GM06990 (cell line): Measurements from ENCODE around the gene RPS25.
"Not testable (repeated sequence)": the region's sequence is repeated elsewhere in the genome, so short reads cannot be mapped to it uniquely, and the experiment has no call there.

Experiments used
- DNase-seq: peaks from one replicate; pipeline ENCODE4 v3.0.0-alpha.2; 2011; ENCODE audit not compliant: insufficient read length; ENCODE audit errors: extremely low read depth
- H3K27me3 ChIP-seq: replicated peaks from 2 replicates; pipeline ENCODE4 v1.6.0; 2011; ENCODE audit warnings: low read length; ENCODE audit not compliant: control insufficient read depth, insufficient read depth
- H3K36me3 ChIP-seq: 2 replicates; pipeline ENCODE4 v1.5.1; 2011; ENCODE audit warnings: low read length; ENCODE audit not compliant: control insufficient read depth, insufficient read depth
- H3K4me3 ChIP-seq: replicated peaks from 2 replicates; pipeline ENCODE4 v1.5.1; 2011; ENCODE audit warnings: low read depth, mild to moderate bottlenecking, control low read depth, low read length
- CTCF ChIP-seq: IDR thresholded peaks from 2 replicates; pipeline ENCODE4 v1.5.1; 2011; ENCODE audit warnings: low read length, control low read depth, mild to moderate bottlenecking, inconsistent platforms; ENCODE audit not compliant: insufficient read depth, poor library complexity, severe bottlenecking

The RPS25 gene

GRCh38 chr11:119024430-119025098, 6.4 kb upstream of the RPS25 start:
- no peak overlapping the region for H3K4me3 ChIP-seq
- TF ChIP-seq CTCF, result no peak
- no peak for DNase-seq
- peaks cover 21% of the 10 kb centered on the region for H3K36me3 ChIP-seq
- no peaks in the 10 kb centered on the region for H3K27me3 ChIP-seq

DNA sequence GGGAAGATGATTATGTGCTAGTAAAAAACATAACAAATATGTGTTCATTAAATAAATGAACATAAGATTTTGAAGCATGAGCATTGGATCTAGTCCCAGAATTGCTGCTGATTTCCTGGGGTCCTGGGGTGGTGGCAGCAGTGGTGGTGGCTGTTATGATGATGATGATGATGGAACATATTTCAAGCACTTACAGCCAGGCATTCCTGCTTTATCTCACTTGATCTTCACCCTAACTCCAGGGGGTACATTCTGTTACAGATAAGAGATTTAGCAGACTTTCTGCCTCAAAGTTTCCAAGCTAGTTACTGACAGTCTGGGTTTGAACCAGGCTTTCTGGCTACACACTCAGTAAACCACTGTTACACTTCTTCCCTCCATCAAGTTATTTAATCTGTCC, 5.6 kb upstream of the RPS25 start:
- TF ChIP-seq CTCF, result no peak
- H3K27me3 ChIP-seq, result no peaks in the 10 kb centered on the region
- no peak overlapping the region for H3K4me3 ChIP-seq
- DNase-seq, result no peak
- H3K36me3 ChIP-seq, result peaks cover 21% of the 10 kb centered on the region

- peaks cover 20% of the 10 kb centered on the region for H3K36me3 ChIP-seq
- no peak for DNase-seq
- no peak for TF ChIP-seq CTCF
- no peaks in the 10 kb centered on the region for H3K27me3 ChIP-seq
- H3K4me3 ChIP-seq, result no peak overlapping the region
These were observed 3.5 kb upstream of the RPS25 start for GRCh38 chr11:119021631-119022030.

DNA sequence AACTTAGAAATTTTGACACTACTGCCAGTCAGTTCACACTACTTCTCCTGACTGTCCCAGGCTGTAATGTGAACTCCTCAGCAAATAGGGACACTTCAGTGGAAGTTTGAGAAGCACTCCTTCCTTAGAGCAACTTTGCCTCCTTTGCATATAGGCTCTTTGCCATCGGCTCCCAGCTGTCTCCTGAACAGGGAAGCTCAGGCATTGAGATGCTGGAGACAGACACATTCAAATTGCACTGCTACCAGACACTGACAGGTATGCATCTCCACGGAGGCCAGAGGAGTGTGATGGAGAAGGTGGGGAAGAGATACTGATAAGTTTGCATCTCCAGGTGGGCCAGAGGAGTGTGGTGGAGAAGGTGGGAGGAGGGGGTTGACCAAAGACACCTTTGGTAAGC, 1.9 kb upstream of the RPS25 start:
- H3K4me3 ChIP-seq, result peak overlapping the region; percentile 86
- TF ChIP-seq CTCF, result no peak
- peaks cover 24% of the 10 kb centered on the region for H3K36me3 ChIP-seq
- no peak for DNase-seq
- H3K27me3 ChIP-seq, result no peaks in the 10 kb centered on the region

DNA sequence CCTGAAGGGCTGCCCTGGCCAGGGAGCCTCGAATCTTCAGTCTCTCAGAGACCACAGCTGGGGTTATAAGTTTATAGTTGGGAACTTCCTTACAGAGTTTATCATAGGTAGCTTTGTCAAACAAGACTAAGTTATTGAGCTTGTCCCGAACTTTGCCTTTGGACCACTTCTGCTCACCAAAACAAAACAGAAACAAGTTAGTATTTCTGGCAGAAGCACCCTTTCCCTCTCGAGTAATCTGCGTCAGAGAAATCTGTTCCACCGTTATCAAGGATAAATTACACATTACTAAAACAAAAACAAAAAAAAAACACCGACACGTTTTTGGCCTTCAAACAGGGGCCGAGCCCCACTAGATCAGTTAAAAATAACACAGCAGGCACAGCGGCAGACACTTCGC, 766 bp downstream of the RPS25 start:
- DNase-seq, H3K27me3 ChIP-seq: not testable (repeated sequence)
- H3K36me3 ChIP-seq, result peaks cover 20% of the 10 kb centered on the region

DNA sequence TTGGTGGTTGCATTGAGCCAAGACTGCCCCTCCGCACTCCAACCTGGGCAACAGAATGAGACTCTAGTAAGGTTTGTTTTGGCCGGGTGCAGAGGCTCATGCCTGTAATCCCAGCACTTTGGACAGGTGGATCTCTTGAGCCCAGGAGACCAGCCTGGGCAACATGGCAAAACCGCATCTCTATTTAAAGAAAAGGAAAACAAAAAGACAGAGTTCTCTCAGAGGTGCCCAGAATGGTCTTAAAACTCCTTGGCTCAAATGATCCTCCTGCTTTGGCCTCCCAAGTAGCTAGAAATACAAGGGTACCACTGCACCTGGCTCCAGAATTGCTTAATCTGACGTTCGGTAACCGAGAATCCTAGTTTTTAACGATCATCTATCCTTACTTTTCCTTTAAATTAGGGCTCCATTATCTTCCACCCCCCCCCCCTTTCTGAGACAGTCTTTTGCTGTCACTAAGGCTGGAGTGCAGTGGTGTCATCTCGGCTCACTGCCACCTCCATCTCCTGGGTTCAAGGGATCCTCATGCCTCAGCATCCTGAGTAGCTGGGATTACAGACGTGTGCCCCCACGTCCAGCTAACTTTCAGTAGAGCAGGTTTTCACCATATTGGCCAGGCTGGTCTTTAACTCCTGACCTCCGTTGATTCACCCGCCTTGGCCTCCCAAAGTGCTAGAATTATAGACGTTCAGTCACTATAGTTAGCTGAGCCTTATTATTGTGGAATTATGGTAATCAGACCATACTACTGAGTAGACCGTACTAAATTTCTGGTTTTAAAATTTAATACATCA, 1.7 kb downstream of the RPS25 start:
- Histone ChIP-seq H3K27me3 (no peaks in the 10 kb centered on the region), H3K4me3 (peak overlapping the region; percentile 86), H3K36me3 (peaks cover 22% of the 10 kb centered on the region)
- no peak for TF ChIP-seq CTCF
- no peak for DNase-seq

More for the DNA sequence above, 766 bp downstream of the RPS25 start:
- H3K4me3 ChIP-seq, result peak overlapping the region; percentile 86
